ENCODE measurements around the gene GBP1. TPM values are rescaled to one million over a fixed set of nuclear protein-coding genes. Genes with fewer than 3 reads are reported as not detected.

The GBP1 gene
- total and polyA plus RNA-seq, 10 donors: 15.8 to 134 (median 51.3) TPM

DNA sequence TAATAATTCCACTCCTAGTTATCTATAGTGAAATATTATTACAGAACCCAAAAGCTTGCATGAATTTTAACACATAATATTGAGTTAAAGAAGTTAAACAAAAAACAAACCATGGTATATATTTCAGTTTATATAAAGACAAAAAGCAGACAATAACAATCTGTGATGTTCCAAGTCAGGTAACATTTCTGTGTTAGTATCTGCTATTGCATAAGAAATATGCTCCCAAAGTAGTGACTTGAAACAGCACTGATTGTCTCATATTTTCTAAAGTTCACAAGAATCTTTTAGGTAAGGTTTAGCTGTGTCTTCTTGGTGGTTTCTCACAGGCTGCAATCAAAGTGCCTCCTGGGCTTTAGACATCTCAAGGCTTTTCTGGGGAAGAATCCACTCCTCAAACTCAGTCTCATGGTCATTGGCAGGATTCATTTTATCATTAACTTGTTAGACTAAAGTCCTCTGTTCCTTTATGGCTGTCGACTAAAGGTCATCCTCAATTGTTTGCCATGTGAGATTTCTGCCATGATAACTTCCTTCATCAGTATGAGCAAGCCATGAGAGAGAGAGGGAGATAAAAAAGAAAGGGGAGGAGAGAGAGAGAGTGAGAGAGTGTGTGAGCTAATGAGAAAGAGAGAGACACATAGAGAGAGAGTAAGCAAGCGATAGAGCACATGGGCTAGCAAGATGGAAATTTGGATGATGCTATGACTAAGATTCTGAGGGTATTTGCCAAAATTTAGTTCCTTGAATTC lies 19.9 kb downstream of the GBP1 start:
- no peak for DNase-seq
- 68 to 89% (median 75%) methylated on average over 2 of the region's 2 CpGs for WGBS, 5 donors
- H3K4me3 ChIP-seq: no peak overlapping the region
- no peak overlapping the region for H3K27ac ChIP-seq
- no peaks in the 10 kb centered on the region for H3K27me3 ChIP-seq (replicated peaks in 1 of 7)
- H3K36me3 ChIP-seq: peaks cover 0 to 43% (median 3%) of the 10 kb centered on the region in 6 donors
- H3K9me3 ChIP-seq: peaks cover 0 to 19% (median 10%) of the 10 kb centered on the region in 8 donors
- peaks cover 0 to 6% (median 0%) of the 10 kb centered on the region in 6 donors for H3K4me1 ChIP-seq
- intact Hi-C loops (cut with DNase I; ENCODE audit: low total_unique reads): no loop called here
- TF ChIP-seq, protein P1, sequence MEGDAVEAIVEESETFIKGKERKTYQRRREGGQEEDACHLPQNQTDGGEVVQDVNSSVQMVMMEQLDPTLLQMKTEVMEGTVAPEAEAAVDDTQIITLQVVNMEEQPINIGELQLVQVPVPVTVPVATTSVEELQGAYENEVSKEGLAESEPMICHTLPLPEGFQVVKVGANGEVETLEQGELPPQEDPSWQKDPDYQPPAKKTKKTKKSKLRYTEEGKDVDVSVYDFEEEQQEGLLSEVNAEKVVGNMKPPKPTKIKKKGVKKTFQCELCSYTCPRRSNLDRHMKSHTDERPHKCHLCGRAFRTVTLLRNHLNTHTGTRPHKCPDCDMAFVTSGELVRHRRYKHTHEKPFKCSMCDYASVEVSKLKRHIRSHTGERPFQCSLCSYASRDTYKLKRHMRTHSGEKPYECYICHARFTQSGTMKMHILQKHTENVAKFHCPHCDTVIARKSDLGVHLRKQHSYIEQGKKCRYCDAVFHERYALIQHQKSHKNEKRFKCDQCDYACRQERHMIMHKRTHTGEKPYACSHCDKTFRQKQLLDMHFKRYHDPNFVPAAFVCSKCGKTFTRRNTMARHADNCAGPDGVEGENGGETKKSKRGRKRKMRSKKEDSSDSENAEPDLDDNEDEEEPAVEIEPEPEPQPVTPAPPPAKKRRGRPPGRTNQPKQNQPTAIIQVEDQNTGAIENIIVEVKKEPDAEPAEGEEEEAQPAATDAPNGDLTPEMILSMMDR (IDR thresholded peaks at IDR 0.05 in 8 of 11, conservative IDR thresholded peaks at IDR 0.05 in 3 of 11): no peak
- TF ChIP-seq POLR2AphosphoS5 (IDR thresholded peaks at IDR 0.05) (no peak), POLR2A (IDR thresholded peaks at IDR 0.05) (no peak)

DNA sequence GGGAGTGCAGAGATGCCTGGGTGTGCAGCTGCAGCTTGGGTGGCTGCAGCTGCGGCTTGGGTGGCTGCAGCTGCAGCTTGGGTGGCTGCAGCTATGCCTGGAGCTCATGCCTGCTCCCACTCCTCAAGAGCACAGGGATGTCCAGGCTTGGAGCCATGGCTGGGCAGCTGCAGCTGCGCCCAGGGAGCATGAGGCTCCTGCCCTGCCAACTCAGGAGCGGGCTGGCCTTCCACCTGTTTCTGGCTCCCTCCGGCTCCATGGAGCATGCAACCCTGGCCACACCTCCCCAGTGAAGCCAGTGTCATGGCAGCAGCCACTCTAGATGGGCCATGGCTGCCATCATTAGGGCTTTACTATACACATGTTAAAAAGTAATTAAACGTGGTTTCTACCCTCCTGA lies 21.1 kb downstream of the GBP1 start:
- no peak overlapping the region for H3K27ac ChIP-seq
- DNase-seq: no peak
- no peaks in the 10 kb centered on the region for H3K27me3 ChIP-seq (replicated peaks in 1 of 7)
- no peak overlapping the region for H3K4me3 ChIP-seq
- intact Hi-C loops (cut with DNase I; ENCODE audit: low total_unique reads): no loop called here
- H3K36me3 ChIP-seq: peaks cover 0 to 31% (median 2%) of the 10 kb centered on the region in 6 donors
- WGBS, 5 donors: 66 to 93% (median 89%) methylated on average over 1 to 5 of the region's 5 CpGs
- no peaks in the 10 kb centered on the region for H3K4me1 ChIP-seq
- TF ChIP-seq, protein P1 (IDR thresholded peaks at IDR 0.05 in 8 of 11, conservative IDR thresholded peaks at IDR 0.05 in 3 of 11): no peak
- TF ChIP-seq POLR2A (IDR thresholded peaks at IDR 0.05) (no peak), POLR2AphosphoS5 (IDR thresholded peaks at IDR 0.05) (no peak)
- peaks cover 0 to 19% (median 10%) of the 10 kb centered on the region in 8 donors for H3K9me3 ChIP-seq

DNA sequence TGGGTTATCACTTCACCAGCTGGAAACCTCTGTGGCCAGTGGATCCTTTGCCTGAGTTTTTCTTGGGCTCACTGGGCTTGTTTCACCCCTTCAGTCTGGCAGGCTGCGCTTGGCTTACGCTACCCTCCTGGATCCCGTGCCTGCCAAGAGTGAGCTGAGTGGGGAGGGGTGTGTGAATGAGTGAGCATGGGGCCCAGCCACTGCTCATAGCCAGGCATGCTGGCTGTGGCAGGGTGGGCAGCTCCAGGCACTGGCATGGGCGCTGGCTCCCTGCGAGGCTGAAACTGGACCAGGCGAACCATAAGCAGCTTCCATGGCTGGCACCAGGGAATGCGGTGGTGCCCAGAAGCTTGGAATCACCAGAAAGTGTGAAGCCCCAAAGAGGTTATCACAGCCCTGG lies 22.5 kb downstream of the GBP1 start:
- Histone ChIP-seq H3K4me3 (no peak overlapping the region), H3K27ac (no peak overlapping the region), H3K36me3 (peaks cover 0 to 16% (median 0%) of the 10 kb centered on the region in 6 donors), H3K9me3 (peaks cover 0 to 19% (median 10%) of the 10 kb centered on the region in 8 donors), H3K27me3 (replicated peaks in 1 of 7) (no peaks in the 10 kb centered on the region), H3K4me1 (no peaks in the 10 kb centered on the region)
- TF ChIP-seq, protein P1 (IDR thresholded peaks at IDR 0.05 in 8 of 11, conservative IDR thresholded peaks at IDR 0.05 in 3 of 11): no peak
- TF ChIP-seq POLR2AphosphoS5 (IDR thresholded peaks at IDR 0.05): no peak
- no peak for TF ChIP-seq POLR2A (IDR thresholded peaks at IDR 0.05)
- 94 to 100% (median 98%) methylated on average over 6 to 7 of the region's 7 CpGs for WGBS, 5 donors
- DNase-seq: no peak
- intact Hi-C loops (cut with DNase I; ENCODE audit: low total_unique reads): no loop called here

DNA sequence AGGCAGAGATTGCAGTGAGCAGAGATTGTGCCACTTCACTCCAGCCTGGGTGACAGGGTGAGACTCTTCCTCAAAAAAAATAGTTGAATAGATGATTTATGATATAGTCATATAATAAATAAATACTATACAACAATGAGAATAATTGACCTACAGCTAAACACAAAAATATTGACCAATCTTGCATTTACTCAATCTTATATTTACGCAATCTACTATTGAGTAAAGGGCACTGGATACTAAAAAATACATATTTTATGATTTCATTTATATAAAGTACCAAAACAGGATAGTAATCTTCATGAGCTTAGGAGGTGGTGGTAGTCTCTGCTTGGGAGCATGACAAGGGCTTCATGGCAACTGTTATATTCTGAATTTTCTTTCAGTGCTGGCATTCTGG lies 23.3 kb downstream of the GBP1 start:
- Histone ChIP-seq H3K4me1 (peaks cover 0 to 7% (median 0%) of the 10 kb centered on the region in 6 donors), H3K27ac (no peak overlapping the region), H3K27me3 (replicated peaks in 1 of 7) (no peaks in the 10 kb centered on the region), H3K4me3 (no peak overlapping the region), H3K36me3 (peaks cover 0 to 14% (median 0%) of the 10 kb centered on the region in 6 donors), H3K9me3 (peaks cover 0 to 19% (median 10%) of the 10 kb centered on the region in 8 donors)
- DNase-seq: no peak
- TF ChIP-seq POLR2A (IDR thresholded peaks at IDR 0.05): no peak
- no peak for TF ChIP-seq POLR2AphosphoS5 (IDR thresholded peaks at IDR 0.05)
- TF ChIP-seq, protein P1 (IDR thresholded peaks at IDR 0.05 in 8 of 11, conservative IDR thresholded peaks at IDR 0.05 in 3 of 11): no peak
- intact Hi-C loops (cut with DNase I; ENCODE audit: low total_unique reads): no loop called here
- 84 to 98% (median 95%) methylated on average over 1 of the region's 1 CpG for WGBS, 5 donors
